HFFc6 (cell line): Measurements from ENCODE around the gene VWA7. TPM values are rescaled to one million over a fixed set of nuclear protein-coding genes. Genes with fewer than 3 reads are reported as not detected.

Experiments
- DNase-seq: peaks from one replicate; pipeline ENCODE4 v3.0.0-alpha.2; 2018
- H3K27ac Mint-ChIP-seq: 2 replicates; pipeline ENCODE4 v1.8.0; 2020; ENCODE audit warnings: mild to moderate bottlenecking, mixed read lengths
- H3K27me3 Mint-ChIP-seq: 2 replicates; pipeline ENCODE4 v1.8.0; 2021; ENCODE audit warnings: mild to moderate bottlenecking, moderate library complexity, mixed read lengths; ENCODE audit not compliant: insufficient read depth
- H3K36me3 Mint-ChIP-seq: 2 replicates; pipeline ENCODE4 v1.8.0; 2021; ENCODE audit warnings: low read depth, mixed read lengths
- H3K4me1 Mint-ChIP-seq: 2 replicates; pipeline ENCODE4 v1.8.0; 2020; ENCODE audit warnings: low read depth, mixed read lengths
- H3K4me3 Mint-ChIP-seq: 2 replicates; pipeline ENCODE4 v1.8.0; 2020; ENCODE audit warnings: mild to moderate bottlenecking, moderate library complexity, mixed read lengths
- H3K9me3 Mint-ChIP-seq: 2 replicates; pipeline ENCODE4 v1.8.0; 2020; ENCODE audit warnings: mild to moderate bottlenecking, mixed read lengths
- CTCF ChIP-seq: fragments of 200-600 bp; sonication (generic); IDR thresholded peaks from 2 replicates; pipeline ENCODE4 v1.5.0; 2021; ENCODE audit warnings: antibody characterized with exemption, mild to moderate bottlenecking
- total RNA-seq, 6 experiments: library from RNA; stranded (reverse); fragmentation: NEBNext Ultra II Directional; extraction: Animal tissue kit (Norgen Biotek cat#: 25700); gene quantifications; 2 replicates in 1 of 6; 3 replicates in 5 of 6; pipeline ENCODE4 v1.2.3, GENCODE V29; 2021

Gene VWA7
- total RNA-seq, 6 experiments from 2014 or later: 0.24 to 0.83 (median 0.64) TPM

GRCh38 chr6:31758281-31758680, 18.8 kb downstream of the VWA7 start:
- Mint-ChIP-seq H3K4me1 (peaks cover 4% of the 10 kb centered on the region), H3K4me3 (no peak overlapping the region), H3K27me3 (no peaks in the 10 kb centered on the region), H3K36me3 (peaks cover 7% of the 10 kb centered on the region; the same call in 1 of the 2 replicates), H3K27ac (no peak overlapping the region), H3K9me3 (no peaks in the 10 kb centered on the region)
- no peak for TF ChIP-seq CTCF
- DNase-seq: no peak

- peak; percentile 82 for DNase-seq
- Mint-ChIP-seq H3K4me3 (peak overlapping the region; percentile 16; the same call in 1 of the 2 replicates), H3K9me3 (no peaks in the 10 kb centered on the region), H3K27me3 (no peaks in the 10 kb centered on the region), H3K36me3 (peaks cover 5% of the 10 kb centered on the region; the same call in 1 of the 2 replicates), H3K27ac (peak overlapping the region; percentile 83), H3K4me1 (peaks cover 16% of the 10 kb centered on the region)
- TF ChIP-seq CTCF: no peak
These were observed 24.3 kb downstream of the VWA7 start for GRCh38 chr6:31752739-31753319.

DNA sequence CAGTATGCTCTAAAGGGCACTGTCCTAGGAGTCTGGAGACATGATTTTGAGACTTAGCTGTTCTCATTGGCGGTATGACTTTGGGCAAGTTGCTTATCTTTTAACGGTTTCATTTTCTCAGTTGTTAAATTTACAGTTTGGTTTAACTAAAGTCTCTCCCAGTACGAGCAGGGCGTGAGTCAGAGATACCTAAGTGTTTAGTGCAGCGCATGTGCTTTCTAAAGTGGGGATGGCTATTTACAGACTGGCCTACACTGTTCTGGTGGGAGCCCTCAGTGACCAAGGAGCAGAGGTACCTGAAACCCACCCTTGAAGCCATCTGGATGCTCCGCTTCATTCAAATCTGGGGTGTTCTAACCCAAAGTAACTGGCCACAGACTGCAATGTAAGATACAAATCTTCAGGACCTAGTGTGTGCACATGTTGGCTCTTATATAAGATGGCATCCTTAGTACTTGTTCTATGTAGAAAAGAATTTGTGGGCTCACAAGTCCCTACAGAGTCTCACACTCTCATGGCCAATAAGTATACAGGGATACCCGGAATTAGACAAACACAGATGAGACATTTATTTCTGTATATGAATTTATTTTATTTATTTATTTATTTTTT, 26.6 kb downstream of the VWA7 start:
- no peaks in the 10 kb centered on the region for H3K9me3 Mint-ChIP-seq
- peak; percentile 25 for DNase-seq
- H3K36me3 Mint-ChIP-seq: peaks cover 12% of the 10 kb centered on the region; the same call in 1 of the 2 replicates
- no peaks in the 10 kb centered on the region for H3K27me3 Mint-ChIP-seq
- no peak for TF ChIP-seq CTCF
- H3K4me1 Mint-ChIP-seq: peaks cover 25% of the 10 kb centered on the region
- no peak overlapping the region; the same call in 1 of the 2 replicates for H3K27ac Mint-ChIP-seq
- no peak overlapping the region for H3K4me3 Mint-ChIP-seq

GRCh38 chr6:31749301-31750036, 27.7 kb downstream of the VWA7 start:
- H3K27ac Mint-ChIP-seq: no peak overlapping the region
- H3K4me3 Mint-ChIP-seq: no peak overlapping the region
- no peak for DNase-seq
- peaks cover 16% of the 10 kb centered on the region; the same call in 1 of the 2 replicates for H3K36me3 Mint-ChIP-seq
- TF ChIP-seq CTCF: no peak
- peaks cover 25% of the 10 kb centered on the region for H3K4me1 Mint-ChIP-seq
- no peaks in the 10 kb centered on the region; the same call in 1 of the 2 replicates for H3K27me3 Mint-ChIP-seq
- no peaks in the 10 kb centered on the region for H3K9me3 Mint-ChIP-seq

DNA sequence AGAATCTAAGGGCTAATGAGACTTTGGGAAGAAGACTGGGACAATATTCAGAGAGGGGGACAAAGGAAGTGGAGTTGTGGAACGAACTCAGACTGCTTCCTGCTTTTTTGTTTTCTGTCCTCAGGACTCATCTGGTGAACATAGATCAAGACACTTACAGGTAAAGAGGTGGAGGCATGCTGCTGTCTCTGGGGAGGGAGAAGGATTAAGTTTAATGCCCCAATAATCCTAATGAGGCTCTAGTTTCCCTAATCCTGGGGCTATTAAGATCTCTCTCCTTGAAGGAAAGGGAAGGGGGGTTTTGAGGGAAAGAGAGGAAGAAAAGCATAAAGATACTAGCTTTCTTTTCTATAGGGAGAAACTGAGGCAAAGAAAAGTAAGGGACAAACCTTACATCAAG, 32.7 kb downstream of the VWA7 start:
- Mint-ChIP-seq H3K27ac (no peak overlapping the region), H3K9me3 (no peaks in the 10 kb centered on the region), H3K36me3 (peaks cover 16% of the 10 kb centered on the region; the same call in 1 of the 2 replicates), H3K27me3 (no peaks in the 10 kb centered on the region; the same call in 1 of the 2 replicates), H3K4me3 (no peak overlapping the region), H3K4me1 (peaks cover 24% of the 10 kb centered on the region)
- TF ChIP-seq CTCF: no peak
- no peak for DNase-seq
